PC-9 (cell line): ENCODE data around the gene NUP62.

ENCODE experiments used
- EZH2 ChIP-seq: fragments of 200-600 bp; sonication (generic); IDR thresholded peaks from 2 replicates; pipeline ENCODE4 v1.8.0; 2017; ENCODE audit warnings: antibody characterized with exemption, low read depth
- TF ChIP-seq, protein P1 (sequence below): fragments of 200-600 bp; sonication (generic); conservative IDR thresholded peaks from 2 replicates; pipeline ENCODE4 v1.6.1; 2017; ENCODE audit warnings: mixed run types, antibody characterized with exemption, mild to moderate bottlenecking, moderate library complexity

DNA sequence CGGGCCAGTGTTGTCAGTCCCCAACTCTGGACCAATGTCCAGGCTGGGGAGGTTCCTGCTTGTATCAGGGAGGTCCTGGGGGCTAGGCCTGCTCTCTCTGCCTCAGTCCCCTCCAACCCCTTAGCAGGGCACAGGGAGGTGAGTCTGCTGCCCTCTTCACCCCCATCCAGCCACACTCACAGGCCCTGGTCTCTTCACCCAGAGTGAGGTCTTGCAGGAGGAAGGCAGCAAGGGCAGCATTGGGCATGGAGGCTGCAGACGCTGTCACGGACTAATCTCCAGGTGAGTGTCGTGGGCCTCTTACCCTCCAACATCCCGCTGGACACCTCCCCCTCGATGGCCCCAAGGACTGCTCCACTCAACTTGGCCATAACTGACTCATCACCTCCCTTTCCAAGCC lies 43.5 kb upstream of the NUP62 start:
- TF ChIP-seq, protein P1, sequence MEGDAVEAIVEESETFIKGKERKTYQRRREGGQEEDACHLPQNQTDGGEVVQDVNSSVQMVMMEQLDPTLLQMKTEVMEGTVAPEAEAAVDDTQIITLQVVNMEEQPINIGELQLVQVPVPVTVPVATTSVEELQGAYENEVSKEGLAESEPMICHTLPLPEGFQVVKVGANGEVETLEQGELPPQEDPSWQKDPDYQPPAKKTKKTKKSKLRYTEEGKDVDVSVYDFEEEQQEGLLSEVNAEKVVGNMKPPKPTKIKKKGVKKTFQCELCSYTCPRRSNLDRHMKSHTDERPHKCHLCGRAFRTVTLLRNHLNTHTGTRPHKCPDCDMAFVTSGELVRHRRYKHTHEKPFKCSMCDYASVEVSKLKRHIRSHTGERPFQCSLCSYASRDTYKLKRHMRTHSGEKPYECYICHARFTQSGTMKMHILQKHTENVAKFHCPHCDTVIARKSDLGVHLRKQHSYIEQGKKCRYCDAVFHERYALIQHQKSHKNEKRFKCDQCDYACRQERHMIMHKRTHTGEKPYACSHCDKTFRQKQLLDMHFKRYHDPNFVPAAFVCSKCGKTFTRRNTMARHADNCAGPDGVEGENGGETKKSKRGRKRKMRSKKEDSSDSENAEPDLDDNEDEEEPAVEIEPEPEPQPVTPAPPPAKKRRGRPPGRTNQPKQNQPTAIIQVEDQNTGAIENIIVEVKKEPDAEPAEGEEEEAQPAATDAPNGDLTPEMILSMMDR: no peak
- TF ChIP-seq EZH2: no peak
